ENCODE data around the gene NUP93. TPM values are rescaled to one million over a fixed set of nuclear protein-coding genes. Genes with fewer than 3 reads are reported as not detected.
A peak's percentile ranks its signal among the peaks of the same experiment; 100 is the strongest.

Gene NUP93
- total and polyA plus RNA-seq, 9 of the 15 experiments (the other 6 are each of a cell fraction or from before 2014, with no cell fraction given): 92.0 to 162 (median 121) TPM

GRCh38 chr16:56885446-56886162, 155.7 kb downstream of the NUP93 start (continued):
- no peak for TF ChIP-seq RREB1 (CRISPR knock-in tag; IDR thresholded peaks at IDR 0.05)
- TF ChIP-seq RBM25 (IDR thresholded peaks at IDR 0.05; ENCODE audit: low read depth, low read length, severe bottlenecking): peak; percentile 94
- TF ChIP-seq ARID3B (CRISPR knock-in tag; IDR thresholded peaks at IDR 0.05; ENCODE audit: borderline replicate concordance): no peak
- TF ChIP-seq LEF1 (IDR thresholded peaks at IDR 0.05): no peak
- TF ChIP-seq CTCFL (IDR thresholded peaks at IDR 0.05; ENCODE audit: borderline replicate concordance, insufficient read depth, low read depth, low read length, poor library complexity, severe bottlenecking): no peak
- TF ChIP-seq CHD1 (IDR thresholded peaks at IDR 0.05; ENCODE audit: low read length): no peak
- TF ChIP-seq ZBED1 (IDR thresholded peaks at IDR 0.05): no peak
- TF ChIP-seq HBP1 (CRISPR knock-in tag; IDR thresholded peaks at IDR 0.05): no peak
- TF ChIP-seq KAT8 (IDR thresholded peaks at IDR 0.05; ENCODE audit: low read depth): no peak
- TF ChIP-seq ZBTB34 (CRISPR knock-in tag; IDR thresholded peaks at IDR 0.05): no peak
- TF ChIP-seq MNT (conservative IDR thresholded peaks at IDR 0.05): no peak
- no peak for TF ChIP-seq NFYB (IDR thresholded peaks at IDR 0.05; ENCODE audit: extremely low read depth, insufficient read length)

Measured in K562 (cell line).